Activated CD8-positive, alpha-beta memory T cell treated with anti-CD3 and anti-CD28 coated beads for 36 hours (primary cell): Measurements from ENCODE around the gene SIVA1. TPM values are rescaled to one million over a fixed set of nuclear protein-coding genes. Genes with fewer than 3 reads are reported as not detected.

Experiments
- CTCF ChIA-PET: fragments of 350-600 bp; sonication (Branson Sonifier 250); formaldehyde crosslinking; loops from one replicate; lab custom pipeline; 2021; ENCODE audit warnings: antibody characterized with exemption; lab: Charles Lee
- POLR2A ChIA-PET: fragments of 350-600 bp; sonication (Branson Sonifier 250); formaldehyde crosslinking; loops from one replicate; lab custom pipeline; 2021; ENCODE audit warnings: antibody characterized with exemption; lab: Charles Lee
- total RNA-seq, 2 experiments: library from RNA; stranded (reverse); gene quantifications; one replicate each; pipeline ENCODE4 v1.2.3, GENCODE V29; 2021

The SIVA1 gene
- total RNA-seq, 2 experiments from 2014 or later, result 167 TPM

DNA sequence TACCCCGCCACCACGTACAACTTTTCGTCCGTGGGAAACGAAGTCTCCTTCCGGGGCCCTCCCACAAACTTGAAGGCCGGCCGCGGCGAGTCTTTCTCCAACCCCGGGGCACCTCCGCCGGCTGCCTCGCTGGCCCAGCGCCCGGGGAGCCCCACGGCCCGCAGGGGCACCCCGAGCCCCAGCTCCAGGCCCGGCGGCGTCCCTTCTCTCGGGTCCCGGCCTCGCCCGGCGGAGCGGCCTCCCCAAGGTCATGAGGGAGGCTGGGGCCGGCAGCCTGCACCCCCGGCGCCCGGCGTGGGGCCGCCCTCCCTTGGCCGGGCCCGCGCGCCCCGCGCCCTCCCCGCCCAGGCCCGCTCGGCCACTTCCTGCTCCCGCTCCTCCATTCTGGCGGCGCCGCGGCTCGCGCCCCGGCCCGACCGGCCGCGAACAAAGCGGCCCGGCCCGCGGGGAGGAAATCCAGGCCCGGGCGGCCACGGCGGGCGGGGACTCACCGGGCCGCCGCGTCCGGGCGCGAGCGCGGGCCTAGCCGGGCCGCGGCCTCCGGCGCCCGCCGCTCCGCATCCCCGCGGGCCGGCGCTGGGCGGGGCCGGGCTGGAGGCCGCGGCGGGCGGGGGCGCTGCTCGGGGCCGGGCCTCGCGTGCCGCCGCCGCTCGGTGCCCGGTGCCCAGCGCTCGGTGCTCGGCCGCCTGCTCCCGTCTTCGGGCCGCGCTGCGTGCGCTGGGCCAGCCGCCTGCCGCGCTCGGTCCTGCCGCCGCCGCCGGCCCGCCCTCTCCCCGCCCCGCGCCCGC is 42.2 kb downstream of the SIVA1 start, which contains the start of gene AKT1:
Gene AKT1 (minus strand): TSS at position 756 of the 788 bp plus-strand sequence. CDS start 3,105 bp downstream, outside the sequence.
- CTCF ChIA-PET, result interaction anchor here (1.0 to 2.2 kb wide), 4 partner anchors 26 to 43 kb away, joined by 3 to 18 read pairs (median 6); partner anchors contain the start of gene SIVA1
- POLR2A ChIA-PET, result interaction anchor here (1.4 kb wide), 1 partner anchor 43 kb away, joined by 6 read pairs; the partner anchor contains the start of gene SIVA1

DNA sequence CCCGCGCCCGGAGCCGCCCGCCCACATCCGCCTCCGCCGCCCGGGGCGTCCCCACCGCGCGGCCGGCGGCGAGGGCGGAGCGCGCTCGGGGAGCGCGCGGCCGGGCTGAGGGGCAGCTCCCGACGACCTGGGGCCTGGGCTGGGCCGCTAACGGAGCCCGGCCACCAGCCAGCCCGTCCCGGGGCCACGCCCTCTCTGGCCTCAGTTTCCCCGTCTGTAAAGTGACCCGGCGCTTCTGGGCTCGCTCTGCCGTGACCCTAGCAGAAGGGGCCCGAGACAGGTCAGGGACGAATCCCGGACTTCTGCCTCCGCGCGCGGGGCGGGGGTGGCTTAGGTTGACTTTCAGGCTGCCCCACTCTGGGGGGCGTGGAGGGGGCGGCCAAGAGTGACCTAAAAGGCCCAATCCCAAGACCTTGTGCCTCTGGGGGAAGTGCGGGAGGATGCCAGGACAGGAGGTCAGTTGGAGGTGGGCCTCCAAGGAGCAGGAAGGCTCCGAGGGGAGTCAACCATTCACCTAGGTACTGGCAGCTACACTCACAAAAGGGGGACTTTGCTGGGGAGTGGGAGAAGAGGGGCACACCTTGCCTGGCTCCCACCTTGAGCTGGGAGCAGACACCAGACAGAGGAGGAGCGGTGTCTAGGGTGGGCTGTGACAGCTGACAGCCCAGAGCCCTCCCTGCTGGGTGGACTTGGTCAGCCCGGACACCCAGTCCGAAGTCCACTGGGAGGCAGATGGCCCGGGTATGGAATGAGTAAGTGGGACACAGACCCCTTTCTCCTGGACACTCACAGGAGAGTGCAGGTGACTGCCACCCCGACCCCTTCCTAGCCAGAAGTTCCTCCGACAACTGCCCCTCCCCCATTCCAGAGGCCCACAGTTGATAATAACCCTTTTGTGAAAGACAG is 43.1 kb downstream of the SIVA1 start:
- ChIA-PET CTCF (interaction anchor here (0.6 to 1.0 kb wide), 2 partner anchors 27 to 43 kb away, joined by 3 read pairs; partner anchors contain the start of gene SIVA1), POLR2A (interaction anchor here (0.6 to 1.4 kb wide), 2 partner anchors 30 to 44 kb away, joined by 5 to 6 read pairs; partner anchors contain the start of gene SIVA1)

DNA sequence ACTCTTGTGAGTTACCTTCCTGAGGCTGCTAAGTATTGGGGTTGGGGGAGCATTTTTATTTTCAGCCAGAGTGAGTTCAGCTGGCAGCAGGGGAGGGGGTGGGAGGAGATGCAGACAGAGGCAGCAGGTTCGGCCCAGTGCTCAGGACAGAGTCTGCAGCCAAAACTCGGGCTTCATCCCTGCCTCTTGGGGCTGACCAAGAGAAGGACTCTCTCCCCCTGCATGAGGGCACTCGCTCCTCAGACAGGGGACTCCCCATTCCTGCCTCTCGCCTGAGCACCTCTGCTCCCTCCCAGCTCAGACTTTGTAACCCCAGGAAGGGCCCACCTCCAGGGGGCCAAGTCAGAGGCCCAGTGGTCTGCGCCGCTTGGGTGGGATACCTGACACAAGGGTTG is 43.7 kb downstream of the SIVA1 start:
- CTCF ChIA-PET, result no interaction called here

DNA sequence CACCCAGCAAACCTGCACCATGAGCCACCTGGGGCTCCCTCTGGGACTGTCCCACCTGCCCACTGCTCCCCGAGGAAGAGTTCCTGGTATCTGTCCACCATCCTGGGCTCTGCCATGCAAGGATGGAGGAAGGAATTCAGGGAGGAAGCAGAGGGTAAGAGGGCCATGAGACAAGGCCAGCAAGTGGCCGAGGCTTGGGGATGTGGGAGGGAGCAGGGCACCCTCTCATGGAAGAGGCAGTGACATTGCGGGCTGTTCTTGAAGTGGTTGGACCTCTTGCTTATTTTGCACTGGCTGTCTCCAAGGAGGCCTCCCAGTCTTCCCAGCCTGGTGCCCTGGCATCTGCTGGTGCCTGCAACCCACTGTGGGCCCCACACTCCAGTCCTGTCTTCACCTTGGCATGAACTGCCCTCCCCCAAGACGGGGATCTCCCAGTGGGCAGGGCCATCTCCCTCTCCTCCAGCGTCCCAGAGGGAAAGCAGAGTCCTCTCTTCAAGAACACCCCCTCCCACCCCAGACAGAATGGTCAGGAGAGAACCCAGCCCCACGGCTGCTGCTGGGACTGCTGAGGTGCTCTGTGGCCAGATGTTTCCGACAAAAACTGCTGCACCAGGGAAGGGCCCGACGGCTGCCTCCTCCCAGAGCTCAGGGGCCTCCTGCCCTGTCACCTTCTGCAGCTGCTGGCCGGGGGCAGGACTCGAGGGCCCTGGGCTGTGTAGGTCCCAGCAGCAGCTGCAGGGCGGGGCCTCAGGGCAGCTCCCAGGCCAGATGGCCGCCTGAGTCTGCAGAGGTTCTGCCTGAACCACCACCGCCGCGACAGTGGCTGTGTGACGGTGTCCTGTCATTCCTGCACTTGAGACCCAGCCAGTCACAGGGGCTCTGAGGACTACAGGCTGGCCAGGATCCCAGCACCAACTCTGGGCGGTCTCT is 44.4 kb downstream of the SIVA1 start:
- CTCF ChIA-PET, result interaction anchor here (1.9 kb wide), 1 partner anchor 29 kb away, joined by 6 read pairs; no protein-coding TSS in a partner anchor
- POLR2A ChIA-PET, result no interaction called here

More for the DNA sequence above, 43.7 kb downstream of the SIVA1 start:
- POLR2A ChIA-PET, result interaction anchor here (1.4 kb wide), 1 partner anchor 44 kb away, joined by 6 read pairs; the partner anchor contains the start of gene SIVA1

DNA sequence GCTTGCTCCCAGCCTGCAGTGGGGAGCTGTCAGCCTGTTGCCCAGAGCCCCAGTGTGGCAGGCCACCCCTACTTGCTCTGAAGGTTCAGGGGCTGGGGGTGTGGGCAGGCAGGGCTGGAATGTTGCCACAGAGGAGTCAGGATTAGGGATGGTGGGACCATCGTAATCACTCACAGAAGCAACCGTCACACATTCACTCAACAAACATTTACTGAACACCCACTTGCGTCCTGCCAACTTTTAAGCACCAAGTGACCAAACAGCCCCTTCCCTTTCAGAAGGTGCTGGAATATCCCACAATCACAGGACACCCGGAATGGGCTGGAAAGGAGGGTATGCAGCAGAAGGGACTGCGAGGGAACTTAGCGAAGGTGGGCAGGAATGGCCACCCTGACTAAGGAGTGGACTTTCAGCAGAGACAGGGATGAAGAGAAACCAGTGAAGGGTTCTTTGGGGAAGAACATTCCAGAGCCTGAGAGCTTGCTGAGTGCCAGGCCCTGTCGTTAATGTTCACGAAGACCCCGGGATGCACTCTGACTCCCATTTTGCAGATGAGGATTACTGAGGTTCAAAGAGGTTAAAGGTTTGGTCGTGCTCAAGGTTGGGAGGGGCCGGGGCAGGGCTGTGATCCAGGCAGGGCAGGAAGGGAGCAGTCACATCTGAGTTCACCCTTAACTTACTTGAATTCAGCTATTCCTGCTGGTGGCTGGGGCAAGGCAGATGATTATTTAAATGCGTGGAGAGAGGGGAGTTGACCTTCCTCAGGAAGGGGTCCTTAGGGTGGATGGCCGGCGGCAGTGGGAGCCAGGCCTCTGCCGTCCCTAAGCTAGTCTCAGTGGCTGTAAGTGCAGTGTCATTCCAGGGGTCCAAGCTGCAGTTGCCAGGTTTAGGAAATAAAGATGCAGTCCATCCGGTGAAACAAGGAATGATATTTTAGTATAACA is 45.6 kb downstream of the SIVA1 start:
- POLR2A ChIA-PET, result no interaction called here
- CTCF ChIA-PET, result interaction anchor here (1.9 kb wide), 1 partner anchor 30 kb away, joined by 6 read pairs; no protein-coding TSS in a partner anchor

DNA sequence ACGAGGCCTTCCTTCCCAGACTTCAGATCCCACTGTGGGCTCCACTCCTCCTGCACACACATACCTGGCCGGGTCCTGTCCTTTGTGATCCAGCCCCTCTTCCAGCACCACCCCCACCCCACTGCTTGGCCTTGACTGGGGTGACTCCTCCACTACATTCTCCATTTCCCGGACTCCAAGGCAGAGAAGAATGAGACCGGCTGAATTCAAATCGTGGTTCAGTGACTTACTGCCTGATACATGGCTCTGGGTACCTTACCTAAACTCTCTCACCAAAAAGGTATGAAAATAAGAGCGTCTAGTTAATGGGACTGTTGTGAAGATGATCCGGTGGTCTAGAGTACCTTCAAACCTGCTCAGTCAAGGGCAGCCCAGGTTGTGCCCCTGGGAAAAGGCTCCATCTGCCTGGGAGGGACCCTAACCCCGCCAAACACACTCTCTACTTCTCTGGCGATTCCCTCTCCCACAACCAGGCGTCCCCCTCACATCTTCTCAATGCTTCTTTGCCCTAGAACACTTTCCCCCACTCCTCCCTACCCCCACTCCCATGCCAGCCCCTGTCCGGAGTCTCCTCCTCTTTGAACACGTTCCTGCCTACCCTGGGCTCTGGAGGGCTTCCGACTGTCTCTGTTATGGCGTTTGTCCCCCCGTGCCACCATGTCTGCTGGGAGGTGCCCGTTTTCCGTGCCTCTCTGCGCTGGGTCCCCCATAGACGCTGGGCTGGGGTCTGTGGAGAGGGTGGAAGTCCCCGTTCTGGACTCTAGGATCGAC is 46.5 kb downstream of the SIVA1 start:
- CTCF ChIA-PET, result interaction anchor here (1.9 kb wide), 1 partner anchor 31 kb away, joined by 6 read pairs; no protein-coding TSS in a partner anchor

DNA sequence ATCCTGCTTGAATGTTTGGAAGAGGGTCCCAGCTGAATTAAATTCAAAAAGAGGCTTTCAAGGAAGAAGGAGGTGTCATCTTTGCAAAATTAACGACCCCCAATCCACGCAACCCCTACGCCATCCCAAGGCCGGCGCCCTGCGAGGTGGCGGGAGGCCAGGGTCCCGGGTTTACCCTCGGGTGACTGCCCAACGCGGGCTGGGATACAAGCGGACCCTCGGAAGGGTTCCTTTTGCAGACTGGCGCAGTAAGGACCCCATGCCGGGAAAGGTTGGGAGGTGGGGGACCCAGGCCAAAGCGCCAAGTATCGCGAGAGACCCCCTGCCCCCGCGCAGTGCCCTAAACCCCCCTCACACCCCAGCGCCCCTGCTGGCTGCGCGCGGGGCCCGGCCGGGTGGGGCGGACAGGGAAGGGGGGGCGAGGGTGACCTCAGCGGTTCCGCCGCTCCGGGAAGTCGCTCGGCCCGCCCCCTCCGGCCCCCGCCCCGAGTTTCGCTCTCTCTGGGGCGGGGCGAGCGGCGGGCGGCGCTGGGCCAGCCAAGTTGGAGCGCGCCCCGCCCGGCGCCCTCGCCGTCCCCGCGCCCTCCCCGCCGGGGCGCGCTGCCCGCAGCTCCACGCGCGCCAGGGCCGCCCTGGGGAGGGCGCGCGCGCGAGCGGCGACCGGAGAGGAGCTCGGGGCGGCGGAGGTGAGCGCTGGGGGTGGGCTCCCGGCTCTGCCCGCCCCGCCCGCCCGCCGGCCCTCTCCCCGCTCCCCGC is 47.2 kb downstream of the SIVA1 start:
- ChIA-PET CTCF (interaction anchor here (0.9 to 1.9 kb wide), 5 partner anchors 9 to 32 kb away, joined by 4 to 12 read pairs (median 5); no protein-coding TSS in a partner anchor), POLR2A (interaction anchor here (1.0 kb wide), 1 partner anchor 48 kb away, joined by 4 read pairs; the partner anchor contains the start of gene SIVA1)

More for the DNA sequence above, 46.5 kb downstream of the SIVA1 start:
- POLR2A ChIA-PET, result no interaction called here

DNA sequence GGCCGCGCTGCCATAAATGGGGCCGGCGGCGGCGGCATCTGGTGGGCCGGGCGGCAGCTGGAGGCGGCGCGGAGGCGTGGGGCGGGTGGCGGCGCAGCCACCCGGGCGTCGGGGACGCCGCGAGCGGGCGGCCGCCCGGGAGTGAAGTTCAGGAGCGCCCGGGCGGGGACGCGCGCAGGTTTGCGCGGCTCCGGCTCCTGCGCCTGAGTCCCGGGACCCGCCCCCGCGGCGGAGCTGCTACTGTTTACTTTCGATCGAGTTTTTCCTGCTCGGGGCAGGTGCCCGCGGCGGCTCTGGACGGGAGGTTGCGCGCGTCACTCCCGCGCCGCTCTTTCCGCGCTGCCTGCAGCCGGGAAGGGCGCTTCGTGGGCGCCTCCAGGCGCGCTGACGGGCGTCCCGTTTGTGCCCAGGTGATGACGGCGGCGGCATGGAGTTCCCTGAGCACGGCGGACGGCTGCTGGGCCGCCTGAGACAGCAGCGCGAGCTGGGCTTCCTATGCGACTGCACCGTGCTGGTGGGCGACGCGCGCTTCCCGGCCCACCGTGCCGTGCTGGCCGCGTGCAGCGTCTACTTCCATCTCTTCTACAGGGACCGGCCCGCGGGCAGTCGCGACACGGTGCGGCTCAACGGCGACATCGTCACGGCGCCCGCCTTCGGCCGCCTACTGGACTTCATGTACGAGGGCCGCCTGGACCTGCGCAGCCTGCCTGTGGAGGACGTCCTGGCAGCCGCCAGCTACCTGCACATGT is 48.0 kb downstream of the SIVA1 start, which contains the start of gene ZBTB42:
Gene ZBTB42 (plus strand): TSS at position 331 of the 749 bp plus-strand sequence. CDS start 97 bp downstream, at position 428.
- CTCF ChIA-PET, result interaction anchor here (0.9 to 1.9 kb wide), 6 partner anchors 10 to 48 kb away, joined by 3 to 12 read pairs (median 4); partner anchors contain the start of gene SIVA1
- POLR2A ChIA-PET, result interaction anchor here (0.6 to 1.2 kb wide), 3 partner anchors 13 to 49 kb away, joined by 3 to 14 read pairs (median 4); partner anchors contain the start of gene SIVA1

DNA sequence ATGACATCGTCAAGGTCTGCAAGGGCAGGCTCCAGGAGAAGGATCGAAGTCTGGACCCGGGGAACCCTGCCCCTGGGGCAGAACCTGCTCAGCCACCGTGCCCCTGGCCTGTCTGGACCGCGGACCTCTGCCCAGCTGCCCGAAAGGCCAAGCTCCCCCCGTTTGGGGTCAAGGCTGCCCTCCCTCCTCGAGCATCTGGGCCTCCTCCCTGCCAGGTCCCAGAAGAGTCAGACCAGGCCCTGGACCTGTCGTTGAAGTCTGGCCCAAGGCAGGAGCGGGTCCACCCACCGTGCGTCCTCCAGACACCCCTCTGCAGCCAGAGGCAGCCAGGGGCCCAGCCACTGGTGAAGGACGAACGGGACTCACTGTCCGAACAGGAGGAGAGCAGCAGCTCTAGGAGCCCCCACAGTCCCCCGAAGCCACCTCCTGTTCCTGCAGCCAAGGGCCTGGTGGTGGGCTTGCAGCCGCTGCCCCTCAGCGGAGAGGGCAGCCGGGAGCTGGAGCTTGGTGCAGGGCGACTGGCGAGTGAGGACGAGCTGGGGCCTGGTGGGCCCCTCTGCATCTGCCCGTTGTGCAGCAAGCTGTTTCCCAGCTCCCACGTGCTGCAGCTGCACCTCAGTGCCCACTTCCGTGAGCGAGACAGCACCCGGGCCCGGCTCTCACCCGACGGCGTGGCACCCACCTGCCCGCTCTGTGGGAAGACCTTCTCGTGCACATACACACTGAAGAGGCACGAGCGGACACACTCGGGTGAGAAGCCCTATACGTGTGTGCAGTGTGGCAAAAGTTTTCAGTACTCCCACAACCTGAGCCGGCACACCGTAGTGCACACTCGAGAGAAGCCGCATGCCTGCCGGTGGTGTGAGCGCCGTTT is 48.8 kb downstream of the SIVA1 start:
- POLR2A ChIA-PET, result interaction anchor here (1.2 kb wide), 1 partner anchor 13 kb away, joined by 14 read pairs; no protein-coding TSS in a partner anchor

DNA sequence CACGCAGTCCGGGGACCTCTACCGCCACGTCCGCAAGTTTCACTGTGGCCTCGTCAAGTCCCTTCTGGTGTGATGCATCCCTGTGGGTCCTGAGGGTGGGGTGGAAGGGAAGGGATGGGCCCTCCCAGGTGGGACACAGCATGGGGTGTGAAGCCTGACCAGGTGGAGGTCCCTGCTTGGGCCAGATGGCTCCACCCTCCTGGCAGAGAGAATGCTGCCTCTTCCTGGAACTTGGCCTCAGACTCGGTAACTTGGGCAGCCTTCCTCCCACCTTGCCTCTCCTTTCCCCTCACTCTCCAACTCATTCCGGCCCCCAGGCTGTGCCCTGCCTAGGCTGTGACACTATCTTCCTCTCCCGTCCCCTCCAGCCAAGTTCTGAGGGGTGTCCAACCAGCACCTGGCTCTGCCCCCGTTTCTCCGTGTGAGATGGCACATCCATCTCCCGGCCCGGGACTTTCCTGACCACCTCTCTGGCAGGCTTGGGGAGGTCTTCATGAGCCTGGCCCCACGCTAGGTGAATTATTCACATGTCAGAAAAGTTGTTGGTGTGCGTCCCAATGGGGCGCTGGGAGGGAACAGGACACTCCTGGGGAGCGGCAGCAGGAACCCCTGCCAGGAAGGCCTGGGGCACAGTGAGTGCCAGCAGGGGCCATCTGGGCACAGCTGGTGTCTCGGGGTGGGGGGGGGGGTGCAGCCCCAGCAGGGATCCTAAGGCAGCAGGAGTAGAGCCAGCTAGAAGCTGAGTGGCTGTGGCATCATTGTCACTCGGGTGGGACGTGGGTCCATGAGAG is 49.6 kb downstream of the SIVA1 start:
- ChIA-PET POLR2A (interaction anchor here (1.2 kb wide), 1 partner anchor 12 kb away, joined by 14 read pairs; no protein-coding TSS in a partner anchor), CTCF (interaction anchor here (1.6 to 1.9 kb wide), 2 partner anchors 34 to 49 kb away, joined by 3 to 9 read pairs; partner anchors contain the start of gene SIVA1)

More for the DNA sequence above, 48.8 kb downstream of the SIVA1 start:
- CTCF ChIA-PET, result interaction anchor here (0.9 to 1.9 kb wide), 6 partner anchors 10 to 48 kb away, joined by 3 to 12 read pairs (median 4); partner anchors contain the start of gene SIVA1

DNA sequence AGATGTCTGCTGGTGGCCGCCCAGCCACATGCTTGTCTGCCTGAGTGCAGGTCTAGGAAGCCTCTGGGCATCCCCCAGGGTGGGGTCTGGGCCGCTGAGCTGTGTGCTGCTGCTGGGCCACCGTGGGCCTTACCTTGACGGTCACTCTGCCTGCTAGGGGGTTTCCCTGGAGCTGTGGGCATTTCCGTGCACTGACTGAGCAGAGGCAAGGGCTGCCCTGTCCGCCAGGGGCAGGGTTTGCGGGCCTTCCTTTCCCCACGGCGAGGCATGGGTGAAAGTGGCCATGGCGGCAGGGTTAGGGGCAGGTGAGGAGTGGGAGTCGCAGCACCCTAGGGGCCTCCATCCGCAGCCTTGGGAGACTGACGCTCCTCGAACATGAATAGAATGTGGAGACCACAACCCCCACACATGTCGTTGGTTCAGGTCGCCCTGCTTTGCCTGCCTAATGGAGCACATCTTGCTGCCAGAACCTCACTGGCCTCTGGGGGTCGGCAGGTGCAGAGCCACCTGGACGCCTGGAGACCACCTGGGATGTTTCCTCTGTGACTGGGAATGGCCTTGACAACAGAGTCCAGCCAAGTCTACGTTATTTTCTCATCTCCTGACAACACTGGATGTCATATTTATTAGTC is 50.4 kb downstream of the SIVA1 start:
- ChIA-PET POLR2A (no interaction called here), CTCF (no interaction called here)

DNA sequence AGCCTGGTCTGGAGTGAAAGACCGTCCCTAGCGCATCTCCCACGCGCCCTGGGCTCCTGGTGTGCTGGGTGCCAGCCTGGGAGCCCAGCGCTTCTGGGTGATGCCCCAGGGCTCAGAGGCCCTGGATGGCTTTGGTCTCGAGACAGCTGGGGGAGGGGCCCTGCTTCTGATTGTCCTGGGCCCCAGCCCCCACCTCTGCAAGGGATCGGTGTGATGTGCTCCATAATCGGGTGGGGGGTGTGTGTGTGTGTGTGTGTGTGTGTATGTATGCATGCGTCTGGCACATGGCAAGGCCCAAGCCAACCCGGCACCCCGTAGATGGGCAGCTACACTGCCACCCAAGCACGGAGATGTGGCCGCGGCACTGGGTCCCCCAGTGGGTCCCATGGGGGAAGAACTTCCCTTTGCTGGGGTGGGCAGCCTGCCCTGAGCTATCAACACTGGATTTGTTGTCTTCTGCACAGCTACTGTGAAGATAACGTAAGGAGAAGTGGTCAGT is 51.0 kb downstream of the SIVA1 start:
- ChIA-PET CTCF (no interaction called here), POLR2A (no interaction called here)
